Measurements from ENCODE around the gene NT5C3B.

DNA sequence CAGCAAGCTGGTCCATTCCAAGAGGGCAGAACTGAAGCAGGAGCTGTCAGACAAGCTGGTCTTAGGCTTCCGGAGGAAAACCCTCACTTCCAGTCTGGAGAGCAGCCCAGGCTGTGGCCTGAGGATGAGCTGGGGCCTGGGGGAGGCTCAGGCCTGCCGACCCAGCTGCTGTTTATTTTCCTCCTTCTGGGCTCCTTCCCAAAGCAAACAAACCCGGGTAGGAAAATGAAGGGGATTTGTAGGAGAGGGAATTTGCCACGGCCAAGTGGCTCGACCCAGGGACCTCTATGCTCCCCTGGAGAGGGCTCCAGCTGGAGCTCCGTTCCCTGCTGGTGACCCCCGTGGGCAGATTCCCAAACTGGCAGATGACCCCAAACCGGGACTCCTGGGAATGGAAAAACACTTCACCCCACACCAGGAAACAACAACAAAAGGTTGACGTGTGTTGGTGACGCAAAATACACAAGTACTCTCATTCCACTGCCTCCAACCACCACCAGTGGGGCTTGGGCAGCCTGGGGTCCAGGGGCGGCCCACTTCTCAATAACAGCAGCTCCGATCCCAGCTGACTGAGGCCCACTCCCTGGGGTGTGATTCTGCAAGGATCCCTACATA lies 58.4 kb downstream of the NT5C3B start:
- TF ChIP-seq, protein P1, sequence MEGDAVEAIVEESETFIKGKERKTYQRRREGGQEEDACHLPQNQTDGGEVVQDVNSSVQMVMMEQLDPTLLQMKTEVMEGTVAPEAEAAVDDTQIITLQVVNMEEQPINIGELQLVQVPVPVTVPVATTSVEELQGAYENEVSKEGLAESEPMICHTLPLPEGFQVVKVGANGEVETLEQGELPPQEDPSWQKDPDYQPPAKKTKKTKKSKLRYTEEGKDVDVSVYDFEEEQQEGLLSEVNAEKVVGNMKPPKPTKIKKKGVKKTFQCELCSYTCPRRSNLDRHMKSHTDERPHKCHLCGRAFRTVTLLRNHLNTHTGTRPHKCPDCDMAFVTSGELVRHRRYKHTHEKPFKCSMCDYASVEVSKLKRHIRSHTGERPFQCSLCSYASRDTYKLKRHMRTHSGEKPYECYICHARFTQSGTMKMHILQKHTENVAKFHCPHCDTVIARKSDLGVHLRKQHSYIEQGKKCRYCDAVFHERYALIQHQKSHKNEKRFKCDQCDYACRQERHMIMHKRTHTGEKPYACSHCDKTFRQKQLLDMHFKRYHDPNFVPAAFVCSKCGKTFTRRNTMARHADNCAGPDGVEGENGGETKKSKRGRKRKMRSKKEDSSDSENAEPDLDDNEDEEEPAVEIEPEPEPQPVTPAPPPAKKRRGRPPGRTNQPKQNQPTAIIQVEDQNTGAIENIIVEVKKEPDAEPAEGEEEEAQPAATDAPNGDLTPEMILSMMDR (IDR thresholded peaks at IDR 0.05; ENCODE audit: borderline replicate concordance, extremely low read depth, low read length, poor library complexity, severe bottlenecking): no peak
- no peak for TF ChIP-seq EZH2 (IDR thresholded peaks at IDR 0.05; ENCODE audit: borderline replicate concordance, low read depth, low read length, severe bottlenecking)

Data from DND-41 (cell line).